T-helper 2 cell treated with Interferon-gamma antibody and Interleukin-4, amounts not matched to agents 5 μg/mL and 100 μg/mL, for 36 hours (primary cell): ENCODE measurements around the gene MAGI3.
"Not testable (repeated sequence)": the region's sequence is repeated elsewhere in the genome, so short reads cannot be mapped to it uniquely, and the experiment has no call there.

Experiments used
- DNase-seq: peaks from one replicate; pipeline ENCODE4 v3.0.0; 2021; ENCODE audit warnings: low spot score
- H3K27ac Mint-ChIP-seq: one replicate; pipeline ENCODE4 v1.8.0; 2021; ENCODE audit warnings: mild to moderate bottlenecking, mixed read lengths
- H3K27me3 Mint-ChIP-seq: one replicate; pipeline ENCODE4 v1.8.0; 2021; ENCODE audit warnings: low read depth, mixed read lengths
- H3K36me3 Mint-ChIP-seq: one replicate; pipeline ENCODE4 v1.8.0; 2021; ENCODE audit warnings: low read depth, mixed read lengths
- H3K4me1 Mint-ChIP-seq: one replicate; pipeline ENCODE4 v1.8.0; 2021; ENCODE audit warnings: low read depth, mixed read lengths
- H3K4me3 Mint-ChIP-seq: one replicate; pipeline ENCODE4 v1.8.0; 2022; ENCODE audit warnings: mild to moderate bottlenecking, moderate library complexity, mixed read lengths
- H3K9me3 Mint-ChIP-seq: one replicate; pipeline ENCODE4 v1.8.0; 2021; ENCODE audit warnings: mixed read lengths

MAGI3 gene

DNA sequence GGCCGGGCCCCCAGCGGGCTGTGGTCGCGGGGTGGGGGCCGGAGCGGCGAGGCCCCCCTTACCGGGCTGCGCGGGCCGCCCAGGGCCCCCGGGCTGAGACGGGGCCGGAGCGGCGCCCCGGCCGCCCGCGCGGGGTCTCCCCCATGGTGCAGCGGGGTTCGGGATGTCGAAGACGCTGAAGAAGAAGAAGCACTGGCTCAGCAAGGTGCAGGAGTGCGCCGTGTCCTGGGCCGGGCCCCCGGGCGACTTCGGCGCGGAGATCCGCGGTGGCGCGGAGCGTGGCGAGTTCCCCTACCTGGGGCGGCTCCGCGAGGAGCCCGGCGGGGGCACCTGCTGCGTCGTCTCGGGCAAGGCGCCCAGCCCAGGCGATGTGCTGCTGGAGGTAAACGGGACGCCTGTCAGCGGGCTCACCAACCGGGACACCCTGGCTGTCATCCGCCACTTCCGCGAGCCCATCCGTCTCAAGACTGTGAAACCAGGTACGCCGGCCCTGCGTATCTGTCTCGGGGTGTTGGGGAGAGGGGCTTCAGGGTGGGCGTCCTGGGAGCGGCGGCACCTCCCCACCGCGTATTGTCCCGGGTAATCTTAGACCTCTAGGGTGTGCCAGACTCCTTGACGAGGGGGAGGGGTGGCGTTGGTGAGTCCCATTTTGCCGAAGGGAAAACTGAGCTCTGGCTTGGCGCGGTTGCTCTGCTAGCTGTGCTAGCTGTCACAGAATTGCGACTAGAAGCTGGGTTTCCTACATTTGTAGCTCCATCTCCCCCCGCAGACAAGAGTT lies 745 bp downstream of the MAGI3 start:
- Mint-ChIP-seq H3K4me1 (peaks cover 25% of the 10 kb centered on the region), H3K27ac (peak overlapping the region; percentile 63), H3K4me3 (peak overlapping the region; percentile 77), H3K27me3 (peaks cover 48% of the 10 kb centered on the region), H3K36me3 (no peaks in the 10 kb centered on the region), H3K9me3 (peaks cover 4% of the 10 kb centered on the region)
- DNase-seq = peak; percentile 40

DNA sequence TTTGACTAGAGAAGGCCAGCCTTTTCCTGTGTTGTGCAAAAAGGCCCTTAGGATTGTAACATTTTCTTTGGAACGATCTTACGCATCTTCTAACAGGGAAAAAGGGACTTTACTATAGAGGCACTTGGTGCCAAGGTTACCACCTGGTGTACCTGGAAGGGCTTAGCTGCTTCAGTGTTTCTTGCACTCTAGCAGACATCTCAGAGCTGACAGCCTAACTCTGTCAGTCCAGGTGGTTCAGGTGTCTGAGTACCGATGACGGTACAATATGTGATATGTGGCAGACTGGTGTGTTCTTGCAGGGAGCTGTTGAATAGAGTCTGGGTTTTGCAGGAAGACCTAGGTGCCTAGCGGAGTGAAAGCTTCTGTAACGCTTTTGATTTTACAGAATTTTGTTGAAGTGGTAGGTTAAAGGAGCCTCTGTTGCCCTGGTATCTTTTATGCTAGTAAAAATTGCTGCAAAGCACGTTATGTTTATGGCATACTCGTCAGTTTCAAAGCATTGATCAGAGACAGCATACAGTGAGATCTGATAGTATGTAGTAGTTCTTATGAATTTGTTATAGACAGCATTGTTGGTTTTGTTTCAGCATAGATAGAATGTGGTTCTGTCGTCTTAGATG lies 1.4 kb downstream of the MAGI3 start:
- H3K4me3 Mint-ChIP-seq = peak overlapping the region; percentile 77
- peaks cover 25% of the 10 kb centered on the region for H3K4me1 Mint-ChIP-seq
- H3K27ac Mint-ChIP-seq = peak overlapping the region; percentile 45
- peaks cover 49% of the 10 kb centered on the region for H3K27me3 Mint-ChIP-seq
- peaks cover 4% of the 10 kb centered on the region for H3K9me3 Mint-ChIP-seq
- DNase-seq = peak; percentile 18
- H3K36me3 Mint-ChIP-seq = no peaks in the 10 kb centered on the region

DNA sequence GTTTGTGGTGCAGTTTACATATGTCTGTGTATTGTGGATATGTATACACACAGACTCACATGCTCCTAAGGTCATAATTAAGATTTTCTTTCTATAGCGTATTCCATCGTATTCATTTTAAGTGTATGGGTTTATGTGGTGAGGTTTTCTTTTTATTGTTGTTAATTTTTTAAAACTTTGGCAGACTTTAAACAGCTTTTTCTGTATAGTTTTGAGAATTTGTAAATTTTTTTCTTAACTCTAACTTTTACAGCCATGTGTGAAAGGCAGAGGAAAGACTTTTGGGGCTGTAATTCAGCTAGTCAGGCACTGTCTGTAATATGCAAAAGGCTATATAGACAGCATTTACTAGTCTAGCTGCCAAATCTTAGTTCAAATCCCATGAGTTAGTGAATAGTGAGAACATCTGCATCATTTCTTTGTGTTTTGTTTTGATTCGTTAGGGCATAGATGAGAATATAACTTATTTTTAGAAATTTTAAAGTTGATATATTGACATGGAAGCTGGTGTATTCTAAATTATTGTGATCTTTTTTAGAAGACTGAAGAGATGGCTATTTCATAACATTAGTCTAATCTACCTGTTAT lies 2.3 kb downstream of the MAGI3 start:
- Mint-ChIP-seq H3K27ac (no peak overlapping the region), H3K9me3 (peaks cover 4% of the 10 kb centered on the region), H3K4me3 (no peak overlapping the region), H3K36me3 (no peaks in the 10 kb centered on the region), H3K27me3 (peaks cover 54% of the 10 kb centered on the region), H3K4me1 (peaks cover 25% of the 10 kb centered on the region)
- no peak for DNase-seq

DNA sequence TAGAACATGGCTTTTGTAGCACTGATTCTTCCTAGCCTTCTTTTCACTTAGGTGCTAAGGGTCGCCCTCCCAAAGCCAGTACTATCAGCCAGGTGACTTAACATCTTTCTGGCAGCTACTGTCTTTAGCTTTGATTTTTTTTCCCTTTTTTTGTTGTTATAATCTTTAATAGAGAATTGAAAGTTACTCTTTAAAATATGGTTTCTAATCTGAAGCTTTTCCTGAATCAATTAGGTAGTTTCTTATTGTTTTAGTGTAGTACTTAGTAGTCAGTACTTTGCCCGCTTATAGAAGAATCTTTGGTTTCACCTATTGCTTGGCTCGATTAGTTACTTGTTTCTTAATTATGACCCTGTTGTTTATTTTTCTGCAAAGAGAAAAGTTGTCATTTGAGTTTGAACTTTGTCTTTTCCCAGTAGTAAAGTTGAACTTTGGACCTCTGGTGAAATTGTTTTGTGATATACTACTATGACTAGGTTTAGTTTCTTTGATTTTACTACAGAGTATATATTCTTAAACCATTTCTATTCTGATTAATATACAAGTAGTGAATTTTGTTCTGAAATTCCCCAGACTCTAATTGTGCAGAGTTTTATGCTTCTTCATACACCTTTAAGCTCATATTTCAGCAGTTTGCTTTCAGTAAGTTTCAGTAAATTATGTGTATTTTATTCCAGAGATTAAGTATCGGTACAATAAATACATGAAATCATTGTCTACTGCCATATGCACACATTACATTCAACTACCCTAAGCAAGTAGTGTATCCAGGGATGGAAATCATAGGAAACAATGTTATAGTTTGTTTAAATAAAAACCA lies 3.9 kb downstream of the MAGI3 start:
- Mint-ChIP-seq H3K4me1 (peaks cover 16% of the 10 kb centered on the region), H3K36me3 (no peaks in the 10 kb centered on the region), H3K4me3 (no peak overlapping the region), H3K27me3 (peaks cover 58% of the 10 kb centered on the region), H3K9me3 (no peaks in the 10 kb centered on the region), H3K27ac (no peak overlapping the region)
- DNase-seq = no peak

DNA sequence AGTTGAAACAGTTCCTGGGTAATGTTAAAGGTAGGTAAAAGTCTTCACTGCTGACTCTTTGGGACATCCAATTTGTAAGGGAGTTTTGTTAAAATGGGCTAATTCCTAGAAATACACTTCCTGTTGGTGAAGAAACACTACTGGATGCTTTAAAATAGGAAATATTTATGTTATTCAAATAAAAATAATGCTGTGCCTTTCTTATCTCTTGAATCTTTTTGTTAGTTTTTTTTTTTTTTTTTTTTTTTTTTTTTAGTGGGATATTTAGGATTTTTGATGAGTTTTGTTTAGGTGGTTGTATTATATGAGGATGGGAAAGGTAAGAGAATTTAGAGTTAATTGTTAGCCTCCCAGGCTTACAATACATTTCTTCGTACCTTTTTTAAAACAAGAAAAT lies 4.5 kb downstream of the MAGI3 start:
- H3K36me3 Mint-ChIP-seq = no peaks in the 10 kb centered on the region
- H3K27ac Mint-ChIP-seq = no peak overlapping the region
- H3K4me3 Mint-ChIP-seq = no peak overlapping the region
- DNase-seq = no peak
- H3K27me3 Mint-ChIP-seq = peaks cover 55% of the 10 kb centered on the region
- H3K9me3 Mint-ChIP-seq = no peaks in the 10 kb centered on the region
- H3K4me1 Mint-ChIP-seq = peaks cover 12% of the 10 kb centered on the region

DNA sequence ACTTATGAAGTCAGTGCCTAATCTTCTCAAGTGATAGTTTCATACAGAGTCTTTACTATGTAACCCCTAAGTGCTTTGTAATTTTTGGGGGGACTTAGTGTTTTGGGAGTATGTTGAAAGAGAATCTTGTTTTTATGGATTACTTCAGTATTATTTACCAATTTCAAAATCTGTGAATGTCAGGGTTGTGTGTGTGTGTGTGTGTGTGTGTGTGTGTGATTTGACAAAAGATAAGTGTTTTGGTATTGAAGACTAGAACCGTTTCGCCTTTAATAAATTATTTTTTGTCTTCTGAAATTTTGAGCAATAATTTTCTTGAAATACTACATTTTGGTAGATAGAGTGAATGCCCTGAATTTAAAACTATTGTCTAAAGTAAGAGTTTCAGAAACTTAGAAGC lies 5.8 kb downstream of the MAGI3 start:
- no peaks in the 10 kb centered on the region for H3K9me3 Mint-ChIP-seq
- no peak overlapping the region for H3K4me3 Mint-ChIP-seq
- peaks cover 54% of the 10 kb centered on the region for H3K27me3 Mint-ChIP-seq
- H3K36me3 Mint-ChIP-seq = no peaks in the 10 kb centered on the region
- peaks cover 11% of the 10 kb centered on the region for H3K4me1 Mint-ChIP-seq
- DNase-seq = no peak
- no peak overlapping the region for H3K27ac Mint-ChIP-seq

DNA sequence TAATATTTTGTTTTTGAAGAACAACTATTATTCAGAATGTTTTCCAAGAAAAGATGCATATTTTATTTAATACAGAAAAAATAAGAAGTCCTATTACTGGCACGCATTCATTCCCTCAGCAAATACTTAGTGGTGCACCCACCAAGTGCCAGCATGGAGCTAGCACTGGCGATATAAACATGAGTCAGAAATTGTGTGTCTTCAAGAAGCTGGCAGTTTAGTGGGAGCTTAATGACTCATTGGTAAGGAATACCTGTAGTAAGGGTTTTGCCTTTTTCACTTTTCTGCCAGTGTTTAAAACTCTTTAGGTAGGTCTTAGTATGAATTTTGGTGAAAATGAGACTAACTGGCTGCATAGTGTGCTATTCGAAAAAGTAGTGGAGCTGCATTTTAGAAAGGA lies 6.3 kb downstream of the MAGI3 start:
- H3K36me3 Mint-ChIP-seq = no peaks in the 10 kb centered on the region
- no peak overlapping the region for H3K4me3 Mint-ChIP-seq
- peaks cover 49% of the 10 kb centered on the region for H3K27me3 Mint-ChIP-seq
- H3K9me3 Mint-ChIP-seq = no peaks in the 10 kb centered on the region
- no peak for DNase-seq
- H3K4me1 Mint-ChIP-seq = peaks cover 8% of the 10 kb centered on the region
- H3K27ac Mint-ChIP-seq = no peak overlapping the region

DNA sequence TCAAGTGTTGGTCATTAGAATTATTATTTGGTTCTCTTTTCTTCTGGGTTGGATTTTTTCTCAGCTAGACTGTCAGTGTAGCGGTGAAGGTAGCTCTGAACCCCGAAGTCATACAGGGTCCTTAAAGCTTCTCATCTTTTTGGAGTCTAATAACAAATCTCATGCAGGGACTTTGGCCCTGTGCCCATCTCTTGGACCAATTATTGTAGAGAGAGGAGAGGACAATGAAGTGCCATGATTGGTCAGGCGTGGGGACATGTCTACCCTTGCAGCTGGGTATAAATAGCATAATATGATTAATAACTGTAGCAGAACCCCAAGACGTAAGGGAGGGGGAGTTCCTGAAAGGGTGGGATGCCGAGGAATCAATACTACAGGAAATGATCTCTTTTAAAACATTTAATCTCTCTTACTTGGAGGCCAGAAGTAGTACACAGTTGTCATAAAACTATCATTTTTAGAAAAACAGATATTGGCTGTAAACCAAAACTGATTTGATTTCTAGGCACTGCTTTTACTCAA lies 8.8 kb downstream of the MAGI3 start:
- no peak for DNase-seq
- H3K27ac Mint-ChIP-seq = no peak overlapping the region
- H3K4me3 Mint-ChIP-seq = no peak overlapping the region
- H3K36me3 Mint-ChIP-seq = no peaks in the 10 kb centered on the region
- no peaks in the 10 kb centered on the region for H3K9me3 Mint-ChIP-seq
- H3K4me1 Mint-ChIP-seq = no peaks in the 10 kb centered on the region
- peaks cover 34% of the 10 kb centered on the region for H3K27me3 Mint-ChIP-seq

DNA sequence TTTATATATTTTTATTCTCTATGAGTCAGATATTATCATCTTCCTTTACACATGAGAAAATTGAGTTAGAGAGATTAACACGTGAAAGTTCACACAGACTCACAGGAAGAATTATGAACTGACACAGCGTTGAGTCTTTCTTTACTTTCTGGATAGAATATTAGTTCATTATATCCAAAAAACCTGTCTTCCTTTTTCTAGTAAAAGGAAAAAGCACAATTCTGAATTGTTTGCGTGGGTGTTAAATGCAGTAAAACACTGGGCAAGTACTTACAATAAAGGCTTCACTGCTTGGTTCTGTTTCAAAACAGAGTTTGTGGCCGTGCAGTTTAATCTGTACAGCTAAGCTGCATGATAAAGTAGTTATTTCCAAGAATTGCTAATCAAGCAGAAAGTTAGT lies 10.8 kb downstream of the MAGI3 start:
- no peak overlapping the region for H3K4me3 Mint-ChIP-seq
- H3K27me3 Mint-ChIP-seq = peaks cover 23% of the 10 kb centered on the region
- H3K27ac Mint-ChIP-seq = no peak overlapping the region
- no peak for DNase-seq
- H3K36me3 Mint-ChIP-seq = no peaks in the 10 kb centered on the region
- H3K9me3 Mint-ChIP-seq = no peaks in the 10 kb centered on the region
- no peaks in the 10 kb centered on the region for H3K4me1 Mint-ChIP-seq

DNA sequence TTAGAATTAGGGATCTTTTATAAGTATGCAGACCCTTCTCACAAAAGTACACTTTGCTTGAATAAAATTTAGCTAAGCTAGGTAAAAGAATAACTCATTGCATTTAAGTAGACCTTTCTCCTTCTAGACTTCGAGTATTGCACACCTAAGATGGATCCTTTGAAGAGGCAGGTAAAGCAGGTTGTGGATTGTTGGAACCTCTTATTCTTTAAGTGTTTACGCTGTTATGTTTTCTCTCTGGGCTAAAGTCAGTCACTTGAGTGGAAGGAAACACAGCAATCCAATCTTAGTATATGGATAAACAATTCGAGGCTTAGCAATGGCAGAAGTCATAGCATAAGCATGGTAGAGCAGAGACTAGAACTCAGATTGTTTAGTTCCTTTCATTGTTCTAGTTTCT lies 11.4 kb downstream of the MAGI3 start:
- DNase-seq = no peak
- Mint-ChIP-seq H3K9me3 (no peaks in the 10 kb centered on the region), H3K4me1 (no peaks in the 10 kb centered on the region), H3K4me3 (no peak overlapping the region), H3K27ac (no peak overlapping the region), H3K27me3 (peaks cover 23% of the 10 kb centered on the region), H3K36me3 (no peaks in the 10 kb centered on the region)

DNA sequence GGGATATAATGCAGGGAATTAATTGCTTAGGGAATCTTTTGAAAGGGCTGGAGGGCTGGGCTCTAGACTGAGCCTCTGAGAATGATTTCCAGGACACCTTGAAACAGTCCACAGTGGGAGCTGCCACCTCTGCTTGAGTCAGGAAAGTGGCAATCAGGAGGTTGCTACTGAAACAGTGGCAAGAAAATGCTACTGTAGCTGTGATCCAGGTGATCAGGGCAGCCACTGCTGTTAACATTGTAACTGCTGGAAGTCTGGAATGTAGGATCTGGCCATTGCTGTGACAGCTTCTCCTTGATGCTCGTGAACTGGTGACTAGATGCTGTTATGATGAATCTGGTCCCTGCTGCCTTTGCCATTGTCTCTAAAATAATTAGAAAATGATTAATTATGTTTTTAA lies 12.8 kb downstream of the MAGI3 start:
- Mint-ChIP-seq H3K4me1 (peaks cover 5% of the 10 kb centered on the region), H3K9me3 (no peaks in the 10 kb centered on the region), H3K27me3 (peaks cover 17% of the 10 kb centered on the region), H3K4me3 (no peak overlapping the region), H3K36me3 (no peaks in the 10 kb centered on the region), H3K27ac (no peak overlapping the region)
- no peak for DNase-seq

DNA sequence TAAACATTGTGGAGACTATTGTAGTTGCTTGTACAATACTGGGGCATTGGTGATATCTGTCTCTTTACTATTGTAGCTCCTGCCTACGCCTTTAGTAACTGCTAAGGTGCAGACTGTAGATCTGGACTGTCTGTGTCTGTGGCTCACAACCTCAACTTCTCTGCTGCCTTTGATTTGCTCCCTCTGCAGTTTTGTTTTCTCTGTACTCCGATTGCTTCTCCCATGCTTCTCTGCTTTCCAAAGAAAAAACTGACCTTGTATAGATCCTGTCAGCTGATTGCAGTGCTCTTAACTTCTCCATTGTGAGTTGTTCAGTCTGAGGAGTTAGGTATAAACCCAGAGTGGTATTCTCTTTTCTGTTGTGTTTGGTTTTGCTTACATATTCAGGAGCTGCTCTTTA lies 15.3 kb downstream of the MAGI3 start:
- Mint-ChIP-seq H3K4me3 (no peak overlapping the region), H3K27me3 (peaks cover 8% of the 10 kb centered on the region), H3K9me3 (no peaks in the 10 kb centered on the region), H3K36me3 (no peaks in the 10 kb centered on the region), H3K4me1 (peaks cover 5% of the 10 kb centered on the region), H3K27ac (no peak overlapping the region)
- DNase-seq = no peak

DNA sequence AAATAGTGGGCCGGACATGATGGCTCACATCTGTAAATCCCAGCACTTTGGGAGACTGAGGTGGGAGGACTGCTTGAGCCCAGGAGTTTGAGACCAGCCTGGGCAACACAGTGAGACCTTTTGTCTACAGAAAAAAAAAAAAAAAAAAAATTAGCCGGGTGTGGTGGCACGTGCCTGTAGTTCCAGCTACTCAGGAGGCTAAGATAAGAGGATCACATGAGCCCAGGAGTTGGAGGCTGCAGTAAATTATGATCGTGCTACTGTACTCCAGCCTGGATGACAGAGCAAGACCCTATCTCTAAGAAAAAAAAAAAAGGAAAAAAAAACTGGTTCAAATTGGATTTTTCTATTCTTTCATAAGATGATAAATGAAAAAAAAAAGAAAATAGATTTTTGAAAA lies 15.8 kb downstream of the MAGI3 start:
- H3K27me3 Mint-ChIP-seq, H3K4me1 Mint-ChIP-seq, H3K36me3 Mint-ChIP-seq, H3K9me3 Mint-ChIP-seq, H3K4me3 Mint-ChIP-seq, H3K27ac Mint-ChIP-seq, DNase-seq: not testable (repeated sequence)

DNA sequence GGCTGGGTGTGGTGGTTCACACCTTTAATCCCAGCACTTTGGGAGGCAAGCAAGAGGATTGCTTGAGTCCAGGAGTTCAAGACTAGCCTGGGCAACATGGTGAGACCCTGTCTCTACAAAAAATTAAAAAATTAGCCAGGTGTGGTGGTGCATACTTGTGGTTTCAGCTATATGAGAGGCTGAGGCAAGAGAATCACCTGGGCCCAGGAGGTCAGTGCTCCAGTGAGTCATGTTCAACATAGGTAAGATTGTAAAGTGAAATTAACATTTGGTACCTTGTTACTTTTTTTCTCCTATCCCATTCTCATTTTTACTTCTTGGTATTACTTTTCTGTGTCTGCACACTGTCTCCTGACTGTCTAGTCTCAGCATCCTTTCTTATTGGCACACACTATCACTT lies 19.0 kb downstream of the MAGI3 start:
- peaks cover 3% of the 10 kb centered on the region for H3K27me3 Mint-ChIP-seq
- no peak overlapping the region for H3K27ac Mint-ChIP-seq
- no peak for DNase-seq
- no peaks in the 10 kb centered on the region for H3K36me3 Mint-ChIP-seq
- no peak overlapping the region for H3K4me3 Mint-ChIP-seq
- peaks cover 6% of the 10 kb centered on the region for H3K9me3 Mint-ChIP-seq
- peaks cover 5% of the 10 kb centered on the region for H3K4me1 Mint-ChIP-seq
